ENCODE results near the gene YY1AP1. TPM values are rescaled to one million over a fixed set of nuclear protein-coding genes. Genes with fewer than 3 reads are reported as not detected.

Gene YY1AP1
- total and polyA plus RNA-seq, 2 donors (not counting 3 experiments of a cell fraction or from before 2014, with no cell fraction given) = 42.3 to 46.4 TPM

GRCh38 chr1:155609515-155610256, 78.9 kb downstream of the YY1AP1 start, which contains the start of gene MSTO1:
MSTO1 (plus strand) TSS chr1:155610218; CDS start chr1:155610249, 31 bp downstream.
- Histone ChIP-seq H4K20me1 (replicated peaks; ENCODE audit: control insufficient read depth, extremely low read depth, insufficient read depth, low read length) (no peaks in the 10 kb centered on the region), H3K79me2 (ENCODE audit: control insufficient read depth, insufficient read depth, low read length) (peaks cover 2% of the 10 kb centered on the region), H3K4me1 (ENCODE audit: control insufficient read depth, extremely low read depth, insufficient read depth, low read length) (no peaks in the 10 kb centered on the region), H3K27ac (ENCODE audit: insufficient read depth, low read depth, low read length) (peak within 1 kb of the TSS; percentile 29), H3K4me2 (ENCODE audit: insufficient read depth, low read length) (peak within 1 kb of the TSS; percentile 81), H3K4me3 (replicated peaks in 1 of 3; ENCODE audit: insufficient read depth in 1 of 3, low read depth in 1 of 3, low read length in 3 of 3) (peak within 1 kb of the TSS; percentile 25 to 76 (median 39)), H2AFZ (ENCODE audit: low read depth, low read length) (peak within 1 kb of the TSS; percentile 85), H3K27me3 (ENCODE audit: control insufficient read depth in 2 of 2, insufficient read depth in 2 of 2, low read length in 2 of 2) (no peaks in the 10 kb centered on the region), H3K36me3 (ENCODE audit: control insufficient read depth in 2 of 2, extremely low read depth in 1 of 2, insufficient read depth in 2 of 2, low read length in 2 of 2) (peaks cover 0 to 6% of the 10 kb centered on the region in 2 experiments), H3K9me1 (replicated peaks; ENCODE audit: control insufficient read depth, extremely low read depth, insufficient read depth, low read length) (no peaks in the 10 kb centered on the region), H3K9ac (replicated peaks; ENCODE audit: extremely low read depth, insufficient read depth, low read length) (peak within 1 kb of the TSS; percentile 69), H3K9me3 (replicated peaks; ENCODE audit: control insufficient read depth, insufficient read depth, low read length) (no peaks in the 10 kb centered on the region)
- TF ChIP-seq POLR2AphosphoS5 (IDR thresholded peaks at IDR 0.05; ENCODE audit: insufficient read depth, low read depth, low read length) (peak; percentile 74), MYC (IDR thresholded peaks at IDR 0.05; ENCODE audit: low read depth, low read length) (peak; percentile 76), FOS (IDR thresholded peaks at IDR 0.05; ENCODE audit: borderline replicate concordance, insufficient read depth, low read length) (no peak), EZH2 (IDR thresholded peaks at IDR 0.05; ENCODE audit: borderline replicate concordance, low read depth, low read length, severe bottlenecking) (no peak), GATA2 (IDR thresholded peaks at IDR 0.05; ENCODE audit: insufficient read depth, insufficient read length, low read depth, low read length) (no peak), POLR2A (IDR thresholded peaks at IDR 0.05; ENCODE audit: low read depth, low read length) (peak; percentile 70)
- TF ChIP-seq, protein P1, sequence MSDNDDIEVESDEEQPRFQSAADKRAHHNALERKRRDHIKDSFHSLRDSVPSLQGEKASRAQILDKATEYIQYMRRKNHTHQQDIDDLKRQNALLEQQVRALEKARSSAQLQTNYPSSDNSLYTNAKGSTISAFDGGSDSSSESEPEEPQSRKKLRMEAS (IDR thresholded peaks at IDR 0.05; ENCODE audit: insufficient read depth, insufficient read length) = peak; percentile 13
- TF ChIP-seq, protein P2, sequence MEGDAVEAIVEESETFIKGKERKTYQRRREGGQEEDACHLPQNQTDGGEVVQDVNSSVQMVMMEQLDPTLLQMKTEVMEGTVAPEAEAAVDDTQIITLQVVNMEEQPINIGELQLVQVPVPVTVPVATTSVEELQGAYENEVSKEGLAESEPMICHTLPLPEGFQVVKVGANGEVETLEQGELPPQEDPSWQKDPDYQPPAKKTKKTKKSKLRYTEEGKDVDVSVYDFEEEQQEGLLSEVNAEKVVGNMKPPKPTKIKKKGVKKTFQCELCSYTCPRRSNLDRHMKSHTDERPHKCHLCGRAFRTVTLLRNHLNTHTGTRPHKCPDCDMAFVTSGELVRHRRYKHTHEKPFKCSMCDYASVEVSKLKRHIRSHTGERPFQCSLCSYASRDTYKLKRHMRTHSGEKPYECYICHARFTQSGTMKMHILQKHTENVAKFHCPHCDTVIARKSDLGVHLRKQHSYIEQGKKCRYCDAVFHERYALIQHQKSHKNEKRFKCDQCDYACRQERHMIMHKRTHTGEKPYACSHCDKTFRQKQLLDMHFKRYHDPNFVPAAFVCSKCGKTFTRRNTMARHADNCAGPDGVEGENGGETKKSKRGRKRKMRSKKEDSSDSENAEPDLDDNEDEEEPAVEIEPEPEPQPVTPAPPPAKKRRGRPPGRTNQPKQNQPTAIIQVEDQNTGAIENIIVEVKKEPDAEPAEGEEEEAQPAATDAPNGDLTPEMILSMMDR (IDR thresholded peaks at IDR 0.05; ENCODE audit: extremely low read depth in 1 of 2, insufficient read depth in 1 of 2, low read depth in 1 of 2, low read length in 2 of 2) = no peak
- CTCF ChIA-PET = no interaction called here
- intact Hi-C loops (cut with micrococcal nuclease) (no loop called here), dilution Hi-C loops (cut with MboI; ENCODE audit: extremely low pct_ligation_motif_present, low sequenced_read_pairs) (no loop called here)
- peak; percentile 96 for DNase-seq (ENCODE audit: low read depth, low spot score)
- FAIRE-seq = peak; percentile 100
- POLR2A ChIA-PET = no interaction called here
- BruUV-seq (replicated peaks) = TSS peak; percentile 97

Other genes starting within 250 kb of the YY1AP1 start
- 29.2 and 29.4 TPM in 2 replicates for gene ASH1L, start 126.0 kb downstream of the YY1AP1 start, total RNA-seq
- 10.9 and 11.6 TPM in 2 replicates for gene ASH1L, start 126.0 kb downstream of the YY1AP1 start, polyA plus RNA-seq
- gene MSTO1, start 78.6 kb downstream of the YY1AP1 start, total RNA-seq = 51.9 and 52.5 TPM in 2 replicates
- 36.8 and 44.4 TPM in 2 replicates for gene MSTO1, start 78.6 kb downstream of the YY1AP1 start, polyA plus RNA-seq
- 98.9 and 104 TPM in 2 replicates for gene DAP3, start 317 bp upstream of the YY1AP1 start, total RNA-seq
- 86.5 and 88.9 TPM in 2 replicates for gene DAP3, start 317 bp upstream of the YY1AP1 start, polyA plus RNA-seq
- 58.7 and 60.4 TPM in 2 replicates for gene GON4L, start 168.4 kb upstream of the YY1AP1 start, total RNA-seq
- gene GON4L, start 168.4 kb upstream of the YY1AP1 start, polyA plus RNA-seq = 29.5 and 30.5 TPM in 2 replicates
- gene SYT11, start 170.8 kb upstream of the YY1AP1 start, total RNA-seq = 33.7 and 36.5 TPM in 2 replicates
- 27.6 and 28.2 TPM in 2 replicates for gene SYT11, start 170.8 kb upstream of the YY1AP1 start, polyA plus RNA-seq
- gene RIT1, start 222.6 kb upstream of the YY1AP1 start, total RNA-seq = 46.4 and 47.8 TPM in 2 replicates
- 52.0 and 65.5 TPM in 2 replicates for gene RIT1, start 222.6 kb upstream of the YY1AP1 start, polyA plus RNA-seq
- 54.1 and 55.6 TPM in 2 replicates for gene KHDC4, start 245.6 kb upstream of the YY1AP1 start, total RNA-seq
- 47.9 and 48.6 TPM in 2 replicates for gene KHDC4, start 245.6 kb upstream of the YY1AP1 start, polyA plus RNA-seq

Measured in endothelial cell of umbilical vein (primary cell).